Epithelial cell of prostate (primary cell): ENCODE results near the gene GLIS1.

Experiments
- DNase-seq: peaks from one replicate; pipeline ENCODE4 v3.0.0-alpha.2; 2011; ENCODE audit warnings: low read depth, low spot score
- H3K27ac ChIP-seq: fragments of 450-650 bp; 2 replicates; pipeline ENCODE4 v1.5.1; 2017; ENCODE audit warnings: mild to moderate bottlenecking

GLIS1 gene

GRCh38 chr1:53642215-53642555 is 96.8 kb downstream of the GLIS1 start:
- no peak for DNase-seq
- no peak overlapping the region for H3K27ac ChIP-seq

- H3K27ac ChIP-seq = no peak overlapping the region
- DNase-seq = no peak
These were observed 97.3 kb downstream of the GLIS1 start for GRCh38 chr1:53641481-53642214.

DNA sequence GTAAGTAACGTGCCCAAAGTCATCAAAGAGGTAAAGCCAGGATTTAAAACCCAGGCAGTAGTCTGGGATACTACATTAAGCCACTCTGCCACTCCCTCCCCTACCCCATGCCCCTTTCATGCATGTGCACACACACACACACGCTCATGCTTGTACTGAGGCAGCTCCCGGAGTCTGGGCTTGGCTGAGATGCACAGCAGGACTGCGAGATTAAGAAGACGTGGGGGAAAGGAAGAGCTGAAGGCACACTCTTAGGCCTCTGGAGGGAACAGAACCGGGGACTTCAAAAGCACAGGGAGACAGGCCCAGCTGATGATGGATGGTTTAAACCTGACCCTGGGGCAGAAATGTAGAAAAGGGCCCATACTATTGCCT is 98.3 kb downstream of the GLIS1 start:
- no peak overlapping the region for H3K27ac ChIP-seq
- DNase-seq = no peak

- no peak for DNase-seq
- no peak overlapping the region for H3K27ac ChIP-seq
These were observed 98.8 kb downstream of the GLIS1 start for GRCh38 chr1:53639996-53640700.

GRCh38 chr1:53639251-53639763 is 99.7 kb downstream of the GLIS1 start:
- no peak overlapping the region for H3K27ac ChIP-seq
- DNase-seq = peak; percentile 76

- no peak for DNase-seq
- no peak overlapping the region for H3K27ac ChIP-seq
These were observed 100.5 kb downstream of the GLIS1 start for GRCh38 chr1:53638360-53639035.

GRCh38 chr1:53637511-53638359 is 101.2 kb downstream of the GLIS1 start:
- DNase-seq = no peak
- H3K27ac ChIP-seq = no peak overlapping the region

GRCh38 chr1:53636621-53637171 is 102.3 kb downstream of the GLIS1 start:
- no peak overlapping the region for H3K27ac ChIP-seq
- no peak for DNase-seq

GRCh38 chr1:53634571-53634979 is 104.4 kb downstream of the GLIS1 start:
- no peak for DNase-seq
- no peak overlapping the region for H3K27ac ChIP-seq

- no peak overlapping the region for H3K27ac ChIP-seq
These were observed 105.8 kb downstream of the GLIS1 start for GRCh38 chr1:53633073-53633704.

DNA sequence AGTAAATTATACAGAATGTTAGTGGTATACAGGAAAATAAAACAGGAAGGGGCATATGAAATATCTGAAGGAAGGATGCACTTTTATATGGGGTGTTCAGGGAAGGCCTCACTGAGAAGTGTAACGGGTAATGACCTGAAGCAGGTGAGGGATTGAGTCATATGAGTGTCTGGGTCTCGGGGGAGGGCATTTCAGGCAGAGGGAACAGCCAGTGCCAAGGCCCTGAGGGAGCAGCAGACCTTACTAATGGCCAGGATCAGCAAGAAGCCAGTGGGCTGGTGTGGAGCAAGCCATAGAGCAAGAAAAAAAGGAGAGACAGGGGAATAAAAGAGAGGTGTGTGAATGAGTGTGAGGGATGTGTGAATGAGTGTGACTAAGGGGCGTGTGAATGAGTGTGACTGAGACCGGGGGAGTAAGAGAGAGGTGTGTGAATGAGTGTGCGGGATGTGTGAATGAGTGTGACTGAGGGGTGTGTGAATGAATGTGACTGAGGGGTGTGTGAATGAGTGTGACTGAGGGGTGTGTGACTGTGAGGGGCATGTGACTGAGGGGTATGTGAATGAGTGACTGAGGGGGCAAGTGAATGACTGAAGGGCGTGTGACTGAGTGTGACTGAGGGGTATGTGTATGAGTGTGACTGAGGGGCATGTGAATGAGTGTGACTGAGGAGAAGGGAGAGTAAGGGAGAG is 107.2 kb downstream of the GLIS1 start:
- H3K27ac ChIP-seq = no peak overlapping the region
- DNase-seq = no peak

More at GRCh38 chr1:53633073-53633704, 105.8 kb downstream of the GLIS1 start:
- DNase-seq = no peak

DNA sequence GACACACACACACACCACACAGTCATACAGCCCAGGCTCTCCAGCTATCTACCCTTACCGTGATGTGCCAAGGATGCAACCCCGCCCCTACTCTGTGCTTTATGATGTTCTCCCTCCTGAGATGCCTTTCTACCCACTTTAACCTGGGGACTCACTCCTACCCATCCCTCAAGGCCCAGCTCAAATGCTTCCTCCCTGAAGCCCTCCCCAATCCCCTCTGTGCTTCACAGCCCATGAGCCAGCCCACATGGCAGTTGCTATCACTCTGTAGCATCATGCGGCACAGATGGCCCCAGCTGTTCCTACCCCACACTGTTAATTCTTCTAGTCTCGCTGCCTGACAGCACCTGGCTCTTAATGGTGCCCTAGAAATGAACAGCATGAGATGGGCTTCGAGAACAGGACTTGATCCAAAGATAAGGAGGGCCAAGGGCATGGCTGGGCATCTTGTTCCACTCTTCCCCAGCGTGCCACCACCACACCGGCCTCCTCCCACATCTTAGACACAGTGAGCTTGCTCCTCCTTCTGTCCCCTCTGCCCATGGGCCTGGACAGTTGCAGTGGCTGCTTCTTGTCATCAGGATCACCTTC is 109.8 kb downstream of the GLIS1 start:
- no peak overlapping the region for H3K27ac ChIP-seq
- DNase-seq = no peak

GRCh38 chr1:53628286-53628955 is 110.5 kb downstream of the GLIS1 start:
- H3K27ac ChIP-seq = no peak overlapping the region
- DNase-seq = no peak

DNA sequence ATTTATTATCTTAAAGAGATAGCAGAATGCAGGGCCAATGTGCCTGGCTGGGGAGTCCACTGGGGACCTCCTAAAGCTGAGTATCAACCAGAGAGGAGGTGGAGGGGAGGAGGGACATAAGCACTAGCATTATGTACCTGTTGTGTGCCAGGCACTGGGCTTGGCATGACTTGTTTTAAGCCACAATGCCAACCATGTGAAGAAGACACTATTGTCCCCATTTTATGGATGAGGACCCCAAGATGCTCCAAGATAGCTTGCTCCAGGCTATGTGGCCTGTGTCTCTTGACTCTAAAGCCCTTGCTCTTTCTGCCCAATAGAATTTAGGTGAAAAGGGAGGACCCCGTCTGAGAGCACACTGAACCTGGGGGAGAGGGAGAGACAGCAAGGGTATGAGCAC is 111.3 kb downstream of the GLIS1 start:
- DNase-seq = no peak

GRCh38 chr1:53627031-53627430 is 111.9 kb downstream of the GLIS1 start:
- H3K27ac ChIP-seq = no peak overlapping the region
- DNase-seq = no peak

More for the DNA sequence above, 111.3 kb downstream of the GLIS1 start:
- H3K27ac ChIP-seq = no peak overlapping the region

DNA sequence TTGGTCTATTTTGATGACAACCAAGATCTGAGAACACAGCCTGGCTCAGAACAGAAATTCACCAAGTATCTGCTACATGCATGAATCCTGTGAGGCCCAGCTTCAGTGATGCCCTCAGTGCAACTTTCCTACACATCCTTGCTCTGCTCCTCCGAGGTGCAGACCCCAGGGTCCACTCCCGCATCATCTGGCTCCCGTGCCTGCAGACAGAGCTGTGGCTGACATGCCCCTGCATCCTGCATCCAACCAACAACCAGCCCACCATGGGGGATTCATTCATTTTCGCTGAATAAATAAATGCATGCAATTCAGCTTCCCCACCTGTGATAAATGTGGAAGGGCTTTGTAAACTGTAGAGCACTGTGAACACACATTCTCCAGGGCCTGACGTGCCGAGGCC is 112.3 kb downstream of the GLIS1 start:
- no peak for DNase-seq
- H3K27ac ChIP-seq = no peak overlapping the region

- DNase-seq = no peak
- H3K27ac ChIP-seq = no peak overlapping the region
These were observed 113.0 kb downstream of the GLIS1 start for GRCh38 chr1:53625766-53626520.
